Astrocyte of the cerebellum (primary cell): ENCODE results near the gene PSMC3IP.

Experiments used
- DNase-seq: peaks from one replicate; pipeline ENCODE4 v3.0.0-alpha.2; 2011; ENCODE audit warnings: low read depth
- H3K4me3 ChIP-seq: 2 replicates; pipeline ENCODE4 v1.5.1; 2011; ENCODE audit warnings: mild to moderate bottlenecking, low read depth, low read length, moderate library complexity
- CTCF ChIP-seq: IDR thresholded peaks from 2 replicates; pipeline ENCODE4 v1.5.1; 2012; ENCODE audit warnings: low read length, low read depth, moderate library complexity, mild to moderate bottlenecking; ENCODE audit errors: missing control alignments
- in situ Hi-C: cut with HindIII; loops from 2 replicates; pipeline ENCODE4 v1.10.0; 2017; ENCODE audit warnings: low sequenced_read_pairs

The PSMC3IP gene

DNA sequence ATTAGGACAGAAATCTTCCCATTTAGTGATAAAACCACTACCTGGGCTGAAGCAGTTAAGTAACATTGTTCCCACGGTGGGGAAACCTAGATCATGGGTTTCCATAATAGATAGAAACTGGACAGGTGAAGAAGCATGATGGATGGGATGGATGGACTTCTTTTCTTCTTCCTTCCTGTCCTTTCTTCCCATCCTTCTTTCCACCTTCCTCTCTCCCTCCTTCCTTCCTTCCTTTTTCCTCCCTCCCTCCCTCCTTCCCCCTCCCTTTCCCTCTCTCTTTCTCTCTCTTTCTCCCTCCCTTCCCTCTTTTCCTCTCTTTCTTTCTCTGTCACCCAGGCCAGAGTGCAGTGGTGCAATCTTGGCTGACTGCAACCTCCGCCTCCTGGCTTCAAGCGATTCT lies 3.1 kb downstream of the PSMC3IP start:
- in situ Hi-C loops: no loop called here

DNA sequence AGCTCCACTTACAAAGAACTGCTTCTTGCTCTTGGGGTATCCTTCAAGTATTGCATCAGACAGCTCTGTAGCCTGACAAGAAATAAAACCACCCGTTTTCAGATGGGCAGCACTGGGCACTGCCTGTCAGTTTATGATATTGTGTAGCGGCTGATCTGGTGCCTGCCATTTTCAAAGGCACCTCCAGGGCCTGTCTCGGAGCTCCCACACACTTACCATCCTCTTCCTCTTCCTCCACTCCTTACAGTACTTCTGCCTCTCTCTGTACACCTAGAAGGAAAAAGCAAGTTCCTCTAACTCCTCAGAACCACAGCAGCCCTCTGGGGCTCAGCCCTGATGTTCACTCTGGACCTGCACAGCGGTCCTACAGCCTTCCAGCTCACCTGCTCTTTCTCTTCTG lies 4.4 kb downstream of the PSMC3IP start:
- DNase-seq: no peak
- TF ChIP-seq CTCF: no peak
- in situ Hi-C loops: no loop called here

More for the DNA sequence above, 3.1 kb downstream of the PSMC3IP start:
- no peak for TF ChIP-seq CTCF
- H3K4me3 ChIP-seq: no peak overlapping the region
- DNase-seq: no peak

DNA sequence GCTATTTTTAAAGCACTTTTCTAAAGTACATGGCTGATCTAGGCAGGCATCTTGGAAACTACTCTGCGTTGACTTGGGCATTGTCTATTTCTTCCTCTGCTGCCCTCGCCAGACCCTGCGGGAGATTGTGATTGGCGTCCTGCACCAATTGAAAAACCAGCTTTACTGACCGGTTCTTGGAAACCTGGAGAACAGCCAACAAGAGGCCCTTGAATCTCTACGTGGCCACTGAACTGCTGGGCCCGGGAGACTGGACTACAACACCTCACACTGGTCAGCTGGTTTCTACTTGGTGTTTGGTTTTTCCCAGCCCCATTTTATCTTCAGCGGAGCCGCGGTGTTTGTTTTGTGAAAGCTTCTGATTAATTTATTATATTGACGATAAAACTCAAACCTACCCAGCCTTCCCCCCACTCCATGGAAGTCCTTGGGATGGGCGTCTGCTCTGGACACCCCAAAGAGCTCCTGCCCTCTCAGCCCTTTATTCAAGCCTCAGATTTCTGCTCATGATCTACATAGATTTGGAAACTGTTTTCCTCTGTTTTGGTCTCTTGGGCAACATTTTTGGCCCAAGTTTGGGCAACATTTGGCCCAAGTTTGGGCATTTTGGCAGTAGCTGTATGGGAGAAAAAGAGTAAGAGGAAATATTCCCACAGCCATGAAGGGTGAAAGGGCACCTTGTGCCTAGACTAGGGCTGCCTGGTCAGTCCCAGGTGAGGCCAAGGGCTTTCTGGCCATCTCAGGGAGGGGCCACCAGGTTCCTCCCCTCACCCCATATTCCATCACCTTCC lies 5.9 kb downstream of the PSMC3IP start:
- DNase-seq: no peak
- H3K4me3 ChIP-seq: no peak overlapping the region
- in situ Hi-C loops: no loop called here
- TF ChIP-seq CTCF: no peak

More for the DNA sequence above, 4.4 kb downstream of the PSMC3IP start:
- H3K4me3 ChIP-seq: no peak overlapping the region

DNA sequence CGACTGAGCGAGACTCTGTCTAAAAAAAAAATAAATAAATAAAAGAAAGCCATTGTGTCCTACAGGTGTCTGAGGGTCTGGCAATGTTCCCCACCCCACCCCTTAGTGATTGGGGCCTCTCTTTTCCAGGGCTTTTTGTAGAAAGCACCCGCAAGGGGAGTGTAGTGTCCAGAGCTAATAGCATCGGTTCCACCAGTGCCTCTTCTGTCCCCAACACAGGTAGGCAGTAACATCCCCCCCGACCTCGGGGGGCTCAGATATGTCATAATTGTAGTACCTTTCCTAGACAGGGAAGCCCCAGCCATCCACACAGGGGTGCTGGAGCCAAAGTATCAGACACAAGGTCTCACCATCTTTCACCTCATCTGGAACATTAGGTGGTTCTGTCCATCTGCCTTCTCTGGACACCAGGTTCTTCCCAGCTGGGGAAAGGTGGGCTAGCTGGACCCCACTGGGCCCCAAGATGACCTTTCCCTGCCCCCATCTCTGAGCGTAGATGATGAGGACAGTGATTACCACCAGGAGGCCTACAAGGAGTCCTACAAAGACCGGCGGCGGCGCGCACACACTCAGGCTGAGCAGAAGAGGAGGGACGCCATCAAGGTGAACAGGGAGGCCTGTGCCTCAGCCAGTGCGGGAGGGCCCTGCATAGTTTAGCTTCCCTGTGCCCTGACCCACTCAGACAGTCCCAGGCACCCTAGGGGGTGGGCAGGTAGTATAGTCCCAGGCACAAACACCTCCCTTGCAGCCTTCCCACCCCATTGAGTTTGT lies 9.0 kb downstream of the PSMC3IP start:
- no peak for TF ChIP-seq CTCF
- no peak overlapping the region for H3K4me3 ChIP-seq
- in situ Hi-C loops: no loop called here
- no peak for DNase-seq

DNA sequence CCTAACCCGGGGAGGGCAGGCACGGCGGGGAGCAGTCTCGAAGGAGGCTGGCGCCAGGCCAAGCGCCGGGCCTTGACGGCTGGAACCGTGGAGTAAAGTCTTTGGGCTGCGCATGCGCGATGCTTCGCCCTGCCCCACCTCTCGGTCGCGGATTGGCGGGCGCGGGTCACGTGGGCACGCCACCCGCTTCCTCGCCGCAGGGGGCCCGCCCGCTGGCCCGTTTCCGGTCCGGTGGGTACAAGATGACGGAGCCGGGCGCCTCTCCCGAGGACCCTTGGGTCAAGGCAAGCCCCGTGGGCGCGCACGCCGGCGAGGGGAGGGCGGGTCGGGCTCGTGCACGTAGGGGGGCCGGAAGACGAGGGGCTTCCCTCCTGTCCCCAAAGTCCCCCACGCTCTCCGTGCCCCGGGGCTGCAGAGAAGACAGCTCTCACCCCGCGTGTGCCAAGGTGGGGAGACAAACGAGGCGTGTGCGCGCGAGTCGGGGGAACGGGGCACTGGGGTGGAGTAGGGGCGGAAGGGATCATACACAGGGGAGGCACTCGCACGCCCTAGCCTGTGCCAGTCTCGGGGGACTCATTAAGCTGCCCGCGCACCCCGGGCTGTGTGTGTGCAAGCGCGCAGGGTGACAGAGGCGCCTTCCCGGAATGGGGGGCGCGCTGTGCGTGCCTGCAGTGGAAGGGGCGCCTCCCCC lies 10.5 kb downstream of the PSMC3IP start, which contains the start of gene MLX:
Gene MLX, plus strand, starts transcription at position 218 of the 691 bp plus-strand sequence. Its CDS starts 25 bp downstream, at position 243.
- TF ChIP-seq CTCF: no peak
- peak; percentile 53 for DNase-seq
- in situ Hi-C loops: no loop called here
- peak within 1 kb of the TSS; percentile 84 for H3K4me3 ChIP-seq

DNA sequence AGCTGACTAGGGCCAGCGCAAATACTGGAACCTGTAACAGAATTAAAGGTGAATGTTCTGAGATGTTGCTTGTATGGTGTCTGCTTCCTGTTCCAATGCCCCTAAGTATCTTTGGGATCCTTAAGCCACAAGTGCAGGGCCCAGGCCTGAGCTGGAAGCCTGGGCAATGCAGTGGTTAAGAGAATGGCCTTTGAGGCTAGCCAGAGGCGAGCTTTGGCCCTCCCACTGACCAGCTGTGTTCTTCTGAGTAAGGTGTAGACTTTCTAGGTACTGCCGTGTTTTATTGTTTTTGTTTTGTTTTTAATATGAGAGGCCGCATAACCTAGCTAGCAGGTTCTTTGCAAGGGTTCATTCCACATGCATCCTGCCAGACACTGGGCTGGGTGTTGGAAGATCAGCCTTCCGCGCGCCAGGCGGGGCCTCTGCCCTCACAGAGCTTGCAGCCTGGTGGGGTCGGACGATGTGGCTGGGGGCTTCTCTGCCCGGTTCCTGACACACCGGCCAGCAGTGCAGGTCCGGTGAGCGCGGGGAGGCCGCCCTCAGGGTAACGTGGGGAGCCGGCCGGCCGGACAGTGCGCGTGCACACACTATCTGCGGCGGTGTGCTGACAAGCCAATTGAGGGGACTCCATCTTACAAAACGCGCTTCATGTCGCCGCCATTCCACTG lies 11.2 kb downstream of the PSMC3IP start:
- in situ Hi-C loops: no loop called here
- no peak for DNase-seq
- no peak for TF ChIP-seq CTCF
- H3K4me3 ChIP-seq: peak overlapping the region; percentile 84
